ENCODE results near the gene ALG1.

- TF ChIP-seq CTCF (IDR thresholded peaks at IDR 0.05 in 4 of 5, conservative IDR thresholded peaks at IDR 0.05 in 1 of 5), result no peak
- TF ChIP-seq POLR2A (IDR thresholded peaks at IDR 0.05), result no peak
These were observed 8.6 kb upstream of the ALG1 start for GRCh38 chr16:5062790-5063765.
